Right lung (tissue), 5 donors: Measurements from ENCODE around the gene TSPAN32. TPM values are rescaled to one million over a fixed set of nuclear protein-coding genes. Genes with fewer than 3 reads are reported as not detected.
"Not testable (repeated sequence)": the region's sequence is repeated elsewhere in the genome, so short reads cannot be mapped to it uniquely, and the experiment has no call there.

Experiments used
- DNase-seq, 2 donors: peaks; one replicate each; pipeline ENCODE4 v3.0.0-alpha.2; 2013
- polyA plus RNA-seq, 5 donors: library from polyadenylated mRNA; unstranded; fragments of 120-200 nt; gene quantifications; one replicate each; pipeline versions ENCODE4 v1.2.1 to v1.2.3, GENCODE V29; 2013; ENCODE audit warnings: inconsistent platforms in 1 of 5, low replicate concordance in 1 of 5; ENCODE audit not compliant: insufficient read length in 5 of 5, insufficient read depth in 1 of 5

The TSPAN32 gene
- polyA plus RNA-seq, 5 donors: 3.0 to 6.0 (median 3.9) TPM

DNA sequence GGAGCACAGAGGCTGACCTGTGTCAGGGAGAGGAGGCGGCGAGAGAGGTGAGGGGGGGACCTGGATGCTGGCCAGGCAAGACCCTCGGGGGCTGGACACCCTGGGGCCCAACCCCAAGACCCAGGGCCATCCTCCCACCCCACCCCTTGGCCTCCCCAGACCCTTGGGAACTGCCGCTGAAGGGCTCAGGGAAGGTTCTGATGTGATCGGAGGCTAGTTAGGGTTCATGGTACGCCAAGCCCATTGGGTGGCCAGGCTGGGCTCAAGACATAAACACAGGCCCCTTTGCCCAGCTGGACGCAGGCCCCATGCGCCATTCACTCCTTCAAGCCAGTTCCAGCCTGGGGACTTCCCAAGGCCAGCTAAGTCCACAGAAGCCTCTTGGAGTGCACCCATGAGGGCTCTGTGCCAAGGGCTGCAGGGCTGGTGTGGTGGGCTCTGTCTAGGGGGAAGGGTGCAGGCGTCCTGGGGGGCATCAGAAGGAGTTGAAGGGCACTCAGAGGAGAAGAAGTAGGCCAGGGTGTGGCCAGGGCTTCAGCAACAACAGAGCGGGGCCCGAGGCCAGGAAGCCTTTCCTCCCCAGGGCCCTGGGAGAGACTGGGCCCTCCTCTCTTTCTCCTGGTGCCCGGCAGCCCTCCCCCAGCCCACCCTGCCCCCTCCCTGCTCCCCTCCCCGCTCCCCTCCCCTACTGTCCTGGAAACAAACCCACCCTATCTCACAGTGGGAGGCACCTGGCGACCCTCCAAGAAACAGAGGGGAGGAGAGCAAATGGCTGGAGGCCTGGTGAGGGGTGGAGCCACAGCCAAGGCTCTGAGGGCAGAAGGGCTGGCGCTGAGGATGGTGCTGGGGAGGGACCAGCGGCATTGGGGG lies 12.9 kb downstream of the TSPAN32 start:
- DNase-seq: peak; percentile 95

GRCh38 chr11:2315395-2316168 lies 13.8 kb downstream of the TSPAN32 start:
- no peak for DNase-seq

- DNase-seq: no peak
These were observed 14.6 kb downstream of the TSPAN32 start for GRCh38 chr11:2316169-2316962.

- DNase-seq: no peak
These were observed 15.1 kb downstream of the TSPAN32 start for GRCh38 chr11:2316963-2317244.

DNA sequence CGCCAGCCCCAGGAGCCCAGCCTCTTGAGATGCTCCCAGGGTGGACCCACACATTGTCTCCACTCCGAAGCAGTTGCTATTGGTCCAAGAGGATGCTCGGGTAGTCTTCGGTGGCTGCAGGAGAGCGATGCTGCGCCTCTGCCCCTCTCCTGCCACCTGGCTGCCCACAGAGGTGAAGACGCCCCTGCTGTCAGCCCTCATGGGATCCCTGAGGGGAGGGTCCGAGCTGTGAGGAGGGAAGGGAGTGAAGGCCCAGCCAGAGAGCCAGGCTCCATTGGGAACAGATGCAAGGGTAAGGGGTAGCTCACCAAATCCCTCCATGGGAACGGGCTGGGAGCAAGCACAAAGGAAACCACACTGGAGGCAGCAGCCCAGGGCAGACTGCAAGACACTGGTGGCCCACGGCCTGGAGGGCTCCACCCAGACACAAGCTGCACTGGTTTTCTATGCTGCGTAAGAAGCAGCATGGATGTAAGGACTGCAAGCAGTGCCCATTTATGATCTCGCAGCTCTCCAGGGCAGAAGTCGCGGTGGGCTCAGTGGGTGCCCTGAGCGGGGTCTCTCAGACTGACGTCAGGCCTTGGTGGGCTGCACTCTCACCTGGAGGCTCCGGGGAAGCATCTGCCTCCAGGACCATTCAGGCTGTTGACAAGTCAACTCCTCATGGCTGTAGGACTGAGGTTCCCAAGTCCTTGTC lies 15.7 kb downstream of the TSPAN32 start:
- no peak for DNase-seq

DNA sequence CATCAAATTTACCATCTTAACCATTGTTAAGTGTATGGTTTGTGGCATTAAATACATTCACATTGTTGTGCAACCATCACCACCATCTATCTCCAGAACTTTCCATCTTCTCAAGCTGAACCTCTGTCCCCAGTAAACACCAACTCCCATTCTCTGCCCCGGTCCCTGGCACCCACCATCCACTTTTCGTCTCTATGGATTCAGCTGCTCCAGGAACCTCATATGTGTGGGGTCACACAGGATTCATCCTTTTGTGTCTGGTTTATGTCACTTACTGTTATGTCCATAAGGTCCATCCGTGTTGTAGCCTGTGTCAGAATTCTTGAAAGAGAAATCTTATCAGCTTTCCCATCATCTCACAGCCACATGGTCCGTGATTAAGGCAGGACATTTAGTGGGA lies 16.3 kb downstream of the TSPAN32 start:
- DNase-seq: no peak

DNA sequence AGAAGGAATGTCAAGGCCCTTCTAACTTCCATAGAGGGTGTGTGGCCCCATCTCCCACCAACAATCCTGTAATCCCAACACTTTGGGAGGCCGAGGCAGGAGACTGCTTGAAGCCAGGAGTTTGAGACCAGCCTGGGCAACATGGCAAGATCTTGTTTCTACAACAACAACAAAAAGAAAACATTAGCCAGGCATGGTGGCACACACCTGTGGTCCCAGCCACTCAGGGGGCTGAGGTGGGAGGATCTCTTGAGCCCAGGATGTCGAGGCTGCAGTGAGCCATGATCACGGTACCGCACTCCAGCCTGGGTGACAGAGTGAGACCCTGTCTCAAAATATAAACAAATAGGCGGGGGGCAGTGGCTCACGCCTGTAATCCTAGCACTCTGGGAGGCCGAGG lies 16.9 kb downstream of the TSPAN32 start:
- no peak for DNase-seq

- DNase-seq: peak in 1 of 2 donors; percentile 39
These were observed 18.1 kb downstream of the TSPAN32 start for GRCh38 chr11:2319791-2320472.

GRCh38 chr11:2320568-2321310 lies 18.9 kb downstream of the TSPAN32 start:
- no peak for DNase-seq

DNA sequence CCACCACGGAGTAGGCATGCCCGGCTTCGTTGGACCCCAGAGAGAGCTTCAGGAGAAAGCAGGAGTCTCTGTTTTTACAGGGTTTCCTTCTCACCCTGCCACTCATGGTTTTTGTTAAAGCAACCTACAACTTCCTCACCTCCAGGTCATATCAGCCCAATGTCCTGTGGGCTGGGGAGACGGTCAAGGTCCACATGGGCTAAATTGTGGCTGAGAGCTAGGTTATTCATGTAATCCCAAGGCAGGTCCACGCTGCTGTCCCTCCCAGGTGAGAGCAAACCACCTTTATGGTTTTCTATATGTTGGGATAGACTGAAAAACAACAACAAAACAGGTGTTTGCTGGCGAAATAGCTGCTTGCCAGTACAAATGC lies 19.5 kb downstream of the TSPAN32 start:
- no peak for DNase-seq

DNA sequence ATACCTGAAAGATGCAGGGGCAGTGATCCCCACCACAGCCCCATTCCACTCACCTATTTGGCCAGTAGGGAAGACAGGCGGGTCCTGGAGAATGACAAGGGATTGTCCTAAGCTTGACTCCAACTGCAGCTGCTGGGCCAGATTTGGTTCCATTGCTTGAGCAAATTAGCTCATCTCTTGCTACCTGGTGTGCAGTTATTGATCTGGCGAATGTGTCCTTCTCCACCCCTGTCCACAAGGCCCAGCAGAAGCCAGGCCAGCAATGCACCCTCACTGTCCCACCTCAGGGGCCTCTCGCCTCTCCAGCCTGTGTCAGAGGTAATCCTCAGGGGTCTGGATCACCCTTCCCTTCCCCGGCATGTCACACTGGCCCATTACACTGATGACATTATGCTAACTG lies 23.3 kb downstream of the TSPAN32 start:
- no peak for DNase-seq

DNA sequence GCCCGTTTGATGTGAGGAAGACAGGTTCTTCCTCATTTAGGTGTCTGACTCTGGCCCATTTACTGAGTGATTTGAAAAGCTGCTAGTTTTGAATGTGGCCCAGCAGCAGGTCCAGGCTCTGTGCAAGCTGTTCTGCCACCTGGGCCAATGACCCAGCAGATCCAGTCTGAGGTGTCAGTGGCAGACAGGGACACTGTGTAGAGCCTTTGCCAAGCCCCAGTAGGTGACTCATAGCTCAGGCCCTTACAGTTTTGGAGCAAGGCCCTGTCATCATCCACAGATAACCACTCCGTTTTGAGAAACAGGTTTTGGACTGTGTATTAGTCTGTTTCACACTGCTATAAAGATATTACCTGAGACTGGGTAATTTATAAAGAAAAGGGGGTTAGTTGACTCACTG lies 23.9 kb downstream of the TSPAN32 start:
- DNase-seq: no peak

DNA sequence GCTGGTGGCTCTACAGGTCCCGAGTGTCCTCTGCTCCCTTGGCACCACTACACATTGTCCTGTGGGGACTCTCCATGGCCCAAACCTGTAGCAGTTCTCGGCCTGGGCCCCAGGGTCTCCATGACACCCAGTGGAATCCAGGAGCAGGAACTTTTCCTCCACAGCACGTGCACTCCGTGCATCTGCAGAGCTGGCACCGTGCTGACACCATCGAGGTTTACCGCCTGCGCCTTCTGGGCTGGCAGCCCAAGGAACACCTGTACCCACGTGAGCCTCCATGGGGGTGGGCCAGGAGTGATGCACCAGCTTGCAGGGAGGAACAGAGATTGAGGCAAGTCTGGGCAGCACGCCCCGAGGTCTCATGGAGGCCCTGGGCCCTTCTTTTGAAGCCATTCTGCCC lies 25.2 kb downstream of the TSPAN32 start:
- no peak for DNase-seq

- no peak for DNase-seq
These were observed 26.2 kb downstream of the TSPAN32 start for GRCh38 chr11:2328021-2328420.

GRCh38 chr11:2328656-2329354 lies 27.0 kb downstream of the TSPAN32 start:
- no peak for DNase-seq

GRCh38 chr11:2329551-2329950 lies 27.7 kb downstream of the TSPAN32 start:
- DNase-seq: no peak

GRCh38 chr11:2330696-2331095 lies 28.9 kb downstream of the TSPAN32 start:
- no peak for DNase-seq

DNA sequence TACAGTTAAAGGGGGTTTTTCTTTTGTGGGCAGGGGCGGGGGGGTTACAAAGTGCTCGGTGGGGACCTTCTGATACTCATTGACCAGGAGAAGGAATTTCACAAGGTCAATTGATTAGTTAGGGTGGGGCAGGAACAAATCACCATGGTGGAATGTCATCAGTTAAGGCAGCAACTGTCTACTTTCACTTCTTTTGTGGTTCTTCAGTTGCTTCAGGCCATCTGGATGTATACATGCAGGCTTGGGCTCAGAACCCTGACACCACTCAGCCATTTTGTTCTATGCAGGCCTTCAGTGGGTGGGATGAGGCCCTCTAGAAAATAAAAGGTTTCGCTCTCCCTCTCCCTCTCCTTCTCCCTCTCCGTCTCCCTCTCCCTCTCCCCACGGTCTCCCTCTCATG lies 29.6 kb downstream of the TSPAN32 start:
- DNase-seq: no peak

GRCh38 chr11:2332569-2332968 lies 30.8 kb downstream of the TSPAN32 start:
- DNase-seq: not testable (repeated sequence)
